Activated gamma-delta T cell (primary cell): ENCODE data around the gene SLIT2.

Source experiments
- DNase-seq: peaks from one replicate; lab custom pipeline; 2025; lab: John Stamatoyannopoulos, UW

Gene SLIT2

GRCh38 chr4:20299515-20299914 lies 47.8 kb downstream of the SLIT2 start:
- DNase-seq = no peak

GRCh38 chr4:20301161-20301560 lies 49.5 kb downstream of the SLIT2 start:
- no peak for DNase-seq
